HPDE6-E6E7 (cell line): ENCODE data around the gene MRPL9.

Source experiments
- DNase-seq: peaks from one replicate; pipeline ENCODE4 v3.0.0; 2011; ENCODE audit warnings: missing footprints; ENCODE audit errors: extremely low spot score

MRPL9 gene

GRCh38 chr1:151711044-151711800 lies 52.1 kb downstream of the MRPL9 start:
- no peak for DNase-seq

DNA sequence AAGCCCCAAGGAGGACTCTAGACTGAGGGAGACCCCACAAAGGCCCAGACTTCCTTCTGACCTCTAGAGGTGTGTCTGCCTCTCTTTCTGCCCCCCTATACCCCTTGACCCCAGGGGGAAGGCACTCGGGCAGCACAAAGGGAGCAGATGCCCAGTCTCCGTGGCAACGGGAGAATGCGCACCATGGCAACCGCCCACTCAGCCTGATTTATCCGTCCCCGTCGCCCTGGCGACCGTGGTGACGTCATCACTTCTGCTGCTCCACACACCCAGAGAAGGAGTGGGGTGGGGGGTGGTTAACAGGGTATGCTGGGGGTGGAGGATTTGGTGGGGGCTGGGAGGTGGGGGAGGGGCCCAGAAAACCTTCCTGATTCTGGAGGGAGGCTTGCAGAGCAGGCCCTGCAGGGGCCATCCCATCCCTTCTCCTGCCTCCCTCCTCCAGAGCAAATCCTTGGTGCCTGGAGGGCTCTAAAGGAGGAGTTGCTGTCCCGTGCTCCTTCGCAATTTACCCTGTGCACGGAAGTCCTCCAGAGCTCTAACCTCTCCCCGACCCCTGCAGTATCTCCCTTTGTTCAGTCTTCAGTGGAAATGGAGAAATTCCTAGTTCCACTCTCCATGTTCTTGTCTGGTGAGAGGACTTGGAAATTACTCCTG lies 53.0 kb downstream of the MRPL9 start:
- DNase-seq, result no peak
